Fibroblast of gingiva (primary cell): ENCODE measurements around the gene ZFHX3.

ENCODE experiments used
- DNase-seq: peaks from one replicate; pipeline ENCODE4 v3.0.0-alpha.2; 2011; ENCODE audit warnings: low read depth

ZFHX3 gene

GRCh38 chr16:72901000-72901627 lies 146.8 kb downstream of the ZFHX3 start:
- DNase-seq = no peak

DNA sequence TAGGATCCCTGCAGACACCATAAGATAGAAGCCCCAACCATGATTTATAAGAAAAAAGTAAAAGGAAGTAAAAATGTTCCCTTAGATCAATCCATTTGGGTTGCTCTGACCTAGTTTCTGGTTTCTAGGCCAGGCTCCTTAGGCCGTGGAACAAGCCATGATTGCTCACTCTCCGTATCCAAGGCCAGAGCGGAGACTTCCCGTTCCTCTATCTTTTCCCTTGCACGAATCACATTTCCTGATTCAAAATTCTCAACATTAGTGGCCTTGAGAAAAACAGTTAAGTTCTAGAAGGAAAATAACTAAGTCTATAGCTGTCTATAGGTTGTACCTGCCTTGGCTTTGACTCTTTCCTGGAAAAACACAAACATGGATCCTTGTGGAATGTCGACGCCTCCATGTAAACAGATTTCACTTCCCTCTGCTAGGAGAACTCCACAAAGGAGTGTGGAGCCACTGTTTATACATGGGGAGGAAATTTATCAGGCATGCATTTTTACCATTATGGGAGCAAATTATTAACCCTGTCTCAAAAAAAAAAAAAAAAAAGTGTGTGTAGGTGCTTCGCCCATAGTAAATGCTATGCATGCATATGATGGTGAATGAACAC lies 149.6 kb downstream of the ZFHX3 start:
- DNase-seq = no peak

- no peak for DNase-seq
Measured at GRCh38 chr16:72897707-72898106, 150.2 kb downstream of the ZFHX3 start.

DNA sequence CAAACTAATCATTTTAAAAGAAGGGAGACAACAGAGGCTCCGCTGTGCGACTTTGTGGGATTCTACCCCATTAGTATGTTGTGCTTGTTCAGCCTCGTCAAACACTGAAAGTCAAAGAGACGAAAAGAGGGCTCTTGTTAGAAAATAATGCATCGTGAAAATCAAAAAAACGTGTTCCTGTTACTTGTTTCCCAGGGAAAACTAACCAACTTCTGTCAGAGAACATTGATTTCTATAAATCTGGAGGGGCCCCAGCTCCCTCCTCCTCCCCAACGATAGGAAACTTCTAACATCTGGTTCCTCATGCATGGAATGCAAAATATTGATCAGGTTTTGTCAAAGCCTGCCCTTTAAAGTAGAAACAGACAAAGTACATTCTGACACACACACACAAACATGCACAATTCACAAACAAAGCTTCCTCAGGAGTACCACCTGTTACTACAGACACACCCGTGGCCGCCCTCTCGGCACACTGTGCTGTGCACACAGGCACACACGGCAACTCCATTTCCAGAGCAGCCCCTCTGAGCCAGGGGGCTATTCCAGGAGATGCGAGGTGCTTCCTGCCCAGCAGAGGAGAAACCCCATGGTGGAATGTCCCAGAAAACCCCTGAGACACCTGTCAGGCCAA lies 151.3 kb downstream of the ZFHX3 start:
- no peak for DNase-seq

- DNase-seq = no peak
Measured at GRCh38 chr16:72895951-72896350, 152.0 kb downstream of the ZFHX3 start.

- DNase-seq = no peak
Measured at GRCh38 chr16:72894293-72895151, 153.4 kb downstream of the ZFHX3 start.

- DNase-seq = no peak
Measured at GRCh38 chr16:72891291-72892227, 156.4 kb downstream of the ZFHX3 start.

DNA sequence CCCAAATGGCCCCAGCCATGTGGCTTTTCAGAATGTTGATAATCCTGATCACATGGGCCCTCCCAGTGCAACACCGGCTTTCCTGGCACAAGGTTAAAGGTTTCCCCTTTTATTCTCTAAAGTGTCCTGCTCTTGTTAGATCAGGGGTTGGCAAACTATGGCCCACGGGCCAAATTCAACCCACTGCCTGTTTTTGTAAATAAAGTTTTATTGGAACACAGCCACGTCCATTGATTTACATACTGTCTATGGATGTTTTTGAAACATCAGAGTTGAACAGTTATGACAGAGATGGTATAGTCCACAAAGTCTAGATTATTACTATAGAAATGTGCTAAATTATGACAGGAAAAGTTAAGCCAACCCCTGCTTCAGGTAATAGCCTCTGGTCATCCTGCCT lies 157.3 kb downstream of the ZFHX3 start:
- DNase-seq = no peak

DNA sequence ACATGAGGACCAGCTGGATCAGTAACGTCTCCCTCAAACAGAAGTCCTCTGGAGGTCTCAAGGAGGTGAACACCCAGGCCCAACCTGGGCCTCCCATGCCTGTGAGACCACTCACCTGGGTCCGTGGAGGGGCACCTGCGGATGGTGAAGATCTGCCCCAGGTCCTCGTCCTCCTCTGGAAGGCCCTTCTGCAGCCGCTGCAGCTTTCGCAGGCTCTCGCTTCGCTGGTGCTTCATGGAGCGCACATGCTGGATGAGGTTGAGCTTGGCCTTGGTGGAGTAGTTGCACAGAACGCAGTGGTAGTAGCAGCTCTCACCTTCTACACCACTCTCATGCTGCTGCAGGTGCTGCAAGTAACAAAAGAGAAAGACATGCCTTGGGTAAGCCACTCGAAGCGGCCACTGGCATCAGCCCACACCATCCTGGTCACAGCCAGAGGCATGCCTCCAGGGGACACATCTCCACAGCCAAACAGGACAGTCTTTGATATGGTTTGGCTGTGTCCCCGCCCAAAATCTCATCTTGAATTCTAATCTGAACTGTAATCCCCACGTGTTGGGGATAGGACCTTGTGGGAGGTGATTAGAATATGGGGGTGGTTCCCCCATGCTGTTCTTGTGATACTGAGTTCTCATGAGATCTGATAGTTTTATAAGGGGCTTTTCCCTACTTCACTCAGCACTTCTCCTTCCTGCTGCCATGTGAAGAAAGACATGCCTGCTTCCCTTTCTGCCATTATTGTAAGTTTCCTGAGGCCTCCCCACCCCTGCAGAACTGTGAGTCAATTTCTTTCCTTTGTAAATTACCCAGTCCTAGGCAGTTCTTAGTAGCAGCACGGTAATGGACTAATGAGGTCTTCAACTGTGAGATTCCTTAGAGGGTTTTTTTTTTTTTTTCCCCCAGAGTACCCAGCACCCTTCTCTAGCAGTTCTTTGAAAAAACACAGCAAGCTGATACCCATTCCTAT lies 158.0 kb downstream of the ZFHX3 start:
- no peak for DNase-seq

GRCh38 chr16:72887537-72887936 lies 160.4 kb downstream of the ZFHX3 start:
- no peak for DNase-seq

- DNase-seq = no peak
Measured at GRCh38 chr16:72886346-72886974, 161.5 kb downstream of the ZFHX3 start.

DNA sequence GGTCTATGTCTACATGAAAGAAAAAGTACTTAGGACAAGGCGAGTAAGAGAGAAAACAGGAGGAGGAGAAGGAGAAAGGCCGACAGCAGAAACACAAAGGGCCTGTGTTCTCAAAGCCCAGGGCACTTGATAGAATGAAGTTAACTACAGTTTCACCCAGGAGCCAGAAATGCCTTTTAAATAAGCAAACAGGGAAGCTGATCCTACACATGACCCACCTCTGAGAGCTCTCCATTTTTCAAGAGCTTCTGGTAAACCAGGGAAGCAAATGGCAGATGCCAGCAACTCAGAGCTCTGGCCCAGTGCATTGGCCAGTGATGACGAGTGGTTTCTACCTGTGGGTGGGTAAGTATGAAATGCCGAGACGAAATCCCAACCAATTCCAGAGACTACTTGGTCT lies 163.4 kb downstream of the ZFHX3 start:
- DNase-seq = no peak

GRCh38 chr16:72884037-72884436 lies 163.9 kb downstream of the ZFHX3 start:
- DNase-seq = no peak

DNA sequence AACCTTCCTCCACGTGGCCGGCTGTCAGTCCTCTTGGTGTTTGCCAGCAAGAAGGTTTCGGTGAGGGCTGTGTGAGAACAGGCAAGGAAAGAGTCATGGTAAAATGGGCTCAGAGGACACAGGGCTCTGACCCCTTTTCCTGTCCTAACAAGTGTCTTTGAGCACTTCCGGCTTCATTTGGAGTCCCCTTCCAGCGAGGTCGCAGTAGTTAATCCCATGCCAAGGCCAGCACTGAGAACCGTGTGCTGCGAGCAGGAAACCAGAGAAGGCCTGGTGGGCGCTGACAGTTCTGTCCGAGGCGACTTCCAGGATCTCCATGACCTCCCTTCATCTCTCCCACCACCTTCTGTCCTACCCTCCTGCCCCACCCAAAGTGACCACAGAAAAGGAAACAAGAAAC lies 168.1 kb downstream of the ZFHX3 start:
- DNase-seq = no peak

DNA sequence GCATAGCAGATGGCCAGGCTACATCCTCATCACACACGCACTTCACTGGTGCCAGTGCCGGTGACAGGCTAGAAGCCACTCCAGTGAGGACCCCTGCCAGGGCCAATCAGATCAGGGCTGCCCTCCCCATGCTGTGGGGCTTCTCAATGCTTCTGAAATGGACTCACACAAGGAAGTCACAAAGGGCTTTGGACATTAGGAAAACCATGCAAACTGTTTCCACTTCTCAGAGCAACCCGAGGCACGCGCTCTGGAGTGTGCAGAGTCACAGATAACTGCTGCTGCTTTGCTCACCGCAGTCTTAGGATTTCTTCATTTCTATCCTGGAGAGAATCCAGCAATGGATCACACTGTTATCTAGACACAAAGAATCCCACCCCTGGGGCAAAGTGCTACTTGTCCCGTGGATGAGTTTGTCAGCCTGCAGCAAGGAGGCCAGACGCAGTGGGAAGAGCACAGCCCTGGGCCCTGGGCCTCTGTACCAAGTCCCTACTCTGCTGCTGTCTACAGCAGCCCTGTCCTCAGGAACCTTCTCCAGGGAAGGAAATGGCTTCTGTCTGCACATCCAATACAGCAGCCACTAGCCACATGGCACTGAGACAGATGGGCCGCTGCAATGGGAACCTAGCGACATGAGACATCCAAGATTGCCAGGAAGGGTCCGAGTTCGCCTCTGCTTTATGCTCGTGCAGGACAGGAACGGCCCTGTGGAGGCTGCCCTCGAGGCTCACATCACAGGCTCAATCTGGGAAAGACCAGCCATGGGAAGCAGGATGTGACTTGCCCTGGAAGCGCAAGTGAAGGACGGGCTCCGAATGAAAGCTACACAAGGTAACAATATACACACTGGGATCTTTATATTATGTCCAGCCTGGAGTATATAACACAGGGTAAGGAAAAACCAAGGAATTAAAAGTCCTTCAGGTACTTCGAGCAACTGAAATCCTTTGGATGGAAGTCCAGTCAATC lies 169.3 kb downstream of the ZFHX3 start:
- DNase-seq = no peak

DNA sequence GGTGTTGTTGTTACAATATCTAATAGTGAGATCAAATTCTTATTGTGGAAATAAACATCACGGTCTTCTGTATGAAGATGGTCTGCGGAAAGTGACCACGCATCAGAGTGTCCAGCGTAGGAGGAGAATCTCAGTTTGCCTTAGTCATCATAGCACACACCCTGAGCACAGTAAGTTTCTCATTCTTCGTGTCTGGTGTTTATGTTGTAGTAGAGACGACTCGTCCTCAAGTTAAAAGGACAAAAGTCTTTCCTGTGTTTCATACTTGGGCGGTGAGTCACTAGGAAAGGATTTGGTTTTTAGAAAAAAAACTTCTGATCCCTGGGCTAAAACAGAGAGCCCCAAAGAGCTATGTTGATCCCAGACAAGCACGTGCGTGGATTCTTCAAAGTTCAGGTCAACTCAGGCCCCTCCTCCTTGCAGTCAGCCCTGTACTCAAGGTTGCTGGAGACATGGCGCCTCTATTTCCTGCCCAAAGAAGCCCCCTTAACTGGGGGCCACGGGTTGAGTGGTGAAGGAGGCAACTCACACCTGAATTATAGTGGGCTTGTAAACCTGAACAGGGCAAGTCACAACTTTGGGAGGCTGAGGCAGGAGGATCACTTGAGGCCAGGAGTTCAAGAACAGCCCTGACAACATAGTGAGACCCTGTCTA lies 170.4 kb downstream of the ZFHX3 start:
- peak; percentile 80 for DNase-seq

- peak; percentile 46 for DNase-seq
Measured at GRCh38 chr16:72876981-72877373, 171.0 kb downstream of the ZFHX3 start.

DNA sequence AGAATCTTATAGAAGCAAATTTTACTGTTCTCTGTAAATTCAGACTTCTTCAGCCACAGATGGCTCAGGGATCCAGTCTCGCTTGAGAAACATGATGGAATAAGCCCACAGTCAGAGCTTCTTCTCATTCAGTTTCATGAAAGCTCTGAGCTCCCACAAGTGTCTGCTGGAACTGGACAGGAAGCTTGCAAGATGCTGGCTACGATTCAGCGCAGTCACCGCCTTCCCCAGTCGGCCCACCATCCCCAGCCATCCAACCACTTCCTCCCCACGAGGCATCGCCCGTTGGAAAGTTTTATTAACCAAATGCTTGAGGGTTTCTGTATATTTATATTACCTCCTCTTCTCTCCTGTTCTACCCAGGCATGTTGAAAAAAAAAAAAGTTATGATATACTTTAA lies 171.7 kb downstream of the ZFHX3 start:
- DNase-seq = peak; percentile 85
